ENCODE data around the gene TSPAN10.

Gene TSPAN10

DNA sequence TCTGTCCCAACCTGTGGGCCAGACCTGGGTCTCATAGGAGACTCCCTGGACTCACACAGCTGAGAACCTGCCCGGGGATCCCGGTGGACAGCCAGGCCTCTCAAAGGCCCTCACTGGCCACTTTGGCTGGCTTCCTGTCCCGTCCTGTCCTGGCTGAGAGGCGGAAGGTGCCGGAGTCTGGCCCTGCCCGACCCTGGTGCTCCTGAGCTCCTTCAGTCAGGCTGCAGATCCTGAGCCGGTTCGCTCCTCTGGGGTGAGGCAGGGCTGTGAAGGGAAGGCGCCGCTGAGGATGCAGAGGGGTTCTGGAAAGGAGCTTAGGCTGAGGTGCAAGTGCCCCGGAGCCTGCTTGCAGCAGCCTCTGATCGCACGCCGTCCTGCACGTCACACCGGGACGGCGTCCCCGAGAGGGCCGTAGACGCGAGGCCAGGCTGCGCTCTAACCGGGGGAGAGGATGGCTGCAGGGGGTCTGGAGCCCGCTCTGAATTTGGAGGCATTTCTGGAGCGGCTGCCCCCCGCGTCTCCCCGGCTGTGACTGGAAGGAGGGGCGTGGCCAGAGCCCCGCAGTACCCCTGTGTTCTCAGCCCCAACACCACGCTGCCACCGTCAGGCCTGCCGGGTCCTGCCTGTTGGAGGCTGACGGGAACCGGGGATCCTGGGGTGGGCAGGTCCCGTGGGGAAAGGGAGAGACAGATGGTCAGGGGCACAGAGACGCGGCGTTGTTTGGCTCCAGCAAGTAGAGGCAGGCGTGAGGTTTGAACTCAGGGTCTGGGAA lies 51.0 kb downstream of the TSPAN10 start:
- no peak for DNase-seq (ENCODE audit: low read depth in 2 of 2)

DNA sequence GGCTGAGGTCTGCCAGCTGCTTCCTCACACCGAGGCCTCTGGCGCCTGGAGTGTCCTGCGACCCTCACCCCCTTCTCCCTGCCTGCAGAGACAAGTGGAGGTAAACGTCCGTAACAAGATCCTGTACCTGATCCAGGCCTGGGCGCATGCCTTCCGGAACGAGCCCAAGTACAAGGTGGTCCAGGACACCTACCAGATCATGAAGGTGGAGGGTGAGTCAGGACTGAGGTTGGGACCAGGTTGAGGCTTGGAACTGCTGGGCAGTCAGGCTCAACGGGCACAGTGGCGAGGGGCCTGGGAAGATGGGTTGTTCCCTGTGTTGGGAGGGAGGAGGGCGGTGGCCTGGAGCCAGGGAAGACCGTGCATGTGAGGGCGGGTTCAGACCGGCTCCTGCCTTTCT lies 51.6 kb downstream of the TSPAN10 start:
- DNase-seq (ENCODE audit: low read depth in 2 of 2): no peak

DNA sequence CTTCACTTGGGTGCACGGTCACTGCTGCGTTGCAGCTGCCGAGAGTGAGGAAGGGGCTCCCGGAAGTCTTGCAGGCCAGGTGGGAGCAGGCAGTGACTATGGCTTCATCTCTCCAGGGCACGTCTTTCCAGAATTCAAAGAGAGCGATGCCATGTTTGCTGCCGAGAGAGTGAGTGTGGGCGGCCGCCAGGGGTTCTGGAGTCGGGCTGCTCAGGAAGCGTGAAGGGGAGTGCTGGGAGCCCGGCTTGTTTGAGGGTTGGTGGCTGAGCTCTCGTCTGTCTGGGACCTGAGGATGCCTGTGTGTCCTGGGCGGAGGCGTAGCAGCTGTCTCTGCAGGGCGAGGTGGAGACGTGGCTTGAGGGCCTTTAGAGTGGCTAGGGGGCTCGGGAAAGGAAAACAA lies 53.1 kb downstream of the TSPAN10 start:
- DNase-seq (ENCODE audit: low read depth in 2 of 2): no peak

DNA sequence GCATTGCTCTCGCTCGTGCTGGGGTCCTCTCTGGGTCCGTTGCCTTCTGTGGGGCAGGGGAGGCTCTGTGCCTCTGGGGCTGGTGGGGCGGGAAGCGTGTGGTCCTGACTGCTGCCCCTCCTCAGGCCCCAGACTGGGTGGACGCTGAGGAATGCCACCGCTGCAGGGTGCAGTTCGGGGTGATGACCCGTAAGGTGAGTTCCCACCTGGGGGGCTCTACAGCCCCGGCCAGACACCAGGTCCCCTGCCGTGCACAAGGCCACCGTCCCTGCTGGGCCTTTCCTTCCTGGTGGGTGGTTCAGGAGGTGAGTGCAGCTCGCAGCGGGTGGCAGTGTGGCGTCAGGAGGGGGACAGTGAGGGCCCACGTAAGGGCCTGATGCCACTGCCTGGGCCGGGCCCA lies 53.6 kb downstream of the TSPAN10 start:
- no peak for DNase-seq (ENCODE audit: low read depth in 2 of 2)

DNA sequence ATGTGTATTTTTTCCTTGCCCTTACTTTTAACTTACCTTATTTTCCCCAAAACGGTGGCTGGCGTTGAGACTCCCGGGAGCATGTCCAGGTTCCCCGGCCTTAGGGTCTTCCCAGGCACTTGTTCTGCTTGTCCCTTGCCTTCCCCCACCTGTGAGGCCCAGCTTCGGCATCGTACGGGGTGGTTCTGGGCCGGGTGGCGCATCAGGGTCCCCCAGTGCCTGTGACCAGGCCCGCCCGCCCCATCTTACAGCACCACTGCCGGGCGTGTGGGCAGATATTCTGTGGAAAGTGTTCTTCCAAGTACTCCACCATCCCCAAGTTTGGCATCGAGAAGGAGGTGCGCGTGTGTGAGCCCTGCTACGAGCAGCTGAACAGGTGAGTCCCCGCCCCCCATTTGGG lies 54.2 kb downstream of the TSPAN10 start:
- DNase-seq (ENCODE audit: low read depth in 2 of 2): no peak

DNA sequence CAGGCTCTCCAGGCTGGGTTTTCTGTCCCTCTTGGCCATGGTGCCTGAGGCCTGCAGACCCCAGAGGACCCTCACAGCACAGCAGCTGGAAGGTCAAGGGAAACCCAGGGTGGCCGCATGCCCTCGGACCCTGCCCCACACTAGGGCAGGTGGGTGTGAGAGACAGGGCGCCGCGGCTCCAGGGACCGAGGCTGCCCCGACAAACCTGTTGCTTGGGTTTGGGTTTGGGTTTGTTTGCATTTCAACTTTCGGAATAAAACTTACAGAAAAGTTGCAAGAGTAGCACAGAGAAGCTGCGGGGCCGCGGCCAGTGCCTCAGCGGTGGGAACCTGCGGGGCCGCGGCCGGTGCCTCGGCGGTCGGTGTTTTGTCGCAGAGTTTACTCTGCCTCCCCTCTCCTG lies 54.6 kb downstream of the TSPAN10 start:
- no peak for DNase-seq (ENCODE audit: low read depth in 2 of 2)

DNA sequence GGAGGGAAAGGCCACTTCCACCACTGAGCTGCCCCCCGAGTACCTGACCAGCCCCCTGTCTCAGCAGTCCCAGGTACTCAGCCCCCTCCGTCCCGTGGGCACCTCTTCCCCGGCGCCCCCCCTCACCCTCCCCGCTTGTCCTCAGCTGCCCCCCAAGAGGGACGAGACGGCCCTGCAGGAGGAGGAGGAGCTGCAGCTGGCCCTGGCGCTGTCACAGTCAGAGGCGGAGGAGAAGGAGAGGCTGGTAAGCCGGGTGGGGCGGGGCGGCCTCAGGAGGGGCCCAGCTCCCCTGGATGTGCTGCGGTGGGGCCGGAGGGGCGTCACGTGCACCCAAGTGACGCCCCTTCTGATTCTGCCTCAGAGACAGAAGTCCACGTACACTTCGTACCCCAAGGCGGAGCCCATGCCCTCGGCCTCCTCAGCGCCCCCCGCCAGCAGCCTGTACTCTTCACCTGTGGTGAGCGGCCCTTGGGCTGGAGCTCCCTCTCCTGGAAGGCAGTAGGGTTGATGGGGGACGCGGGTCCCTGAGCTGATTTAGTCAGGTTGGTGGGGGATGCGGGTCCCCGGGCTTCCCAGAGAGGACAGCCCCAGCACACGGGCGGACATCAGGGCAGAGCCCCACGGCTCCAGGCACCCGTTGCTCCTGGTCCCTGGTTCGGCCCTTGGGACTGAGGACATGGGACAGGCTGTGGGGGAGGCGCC lies 56.7 kb downstream of the TSPAN10 start:
- no peak for DNase-seq (ENCODE audit: low read depth in 2 of 2)

DNA sequence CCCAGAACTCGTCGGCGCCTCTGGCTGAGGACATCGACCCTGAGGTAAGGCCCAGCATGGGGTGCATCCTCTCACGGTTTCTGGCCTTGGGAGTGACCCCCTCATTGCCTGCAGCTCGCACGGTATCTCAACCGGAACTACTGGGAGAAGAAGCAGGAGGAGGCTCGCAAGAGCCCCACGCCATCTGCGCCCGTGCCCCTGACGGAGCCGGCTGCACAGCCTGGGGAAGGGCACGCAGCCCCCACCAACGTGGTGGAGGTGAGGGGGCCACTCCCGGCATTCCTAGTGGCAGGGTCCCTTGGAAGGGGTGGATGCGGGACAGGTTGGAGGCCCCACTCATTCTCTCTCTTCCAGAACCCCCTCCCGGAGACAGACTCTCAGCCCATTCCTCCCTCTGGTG lies 57.8 kb downstream of the TSPAN10 start:
- DNase-seq (ENCODE audit: low read depth in 2 of 2): no peak

DNA sequence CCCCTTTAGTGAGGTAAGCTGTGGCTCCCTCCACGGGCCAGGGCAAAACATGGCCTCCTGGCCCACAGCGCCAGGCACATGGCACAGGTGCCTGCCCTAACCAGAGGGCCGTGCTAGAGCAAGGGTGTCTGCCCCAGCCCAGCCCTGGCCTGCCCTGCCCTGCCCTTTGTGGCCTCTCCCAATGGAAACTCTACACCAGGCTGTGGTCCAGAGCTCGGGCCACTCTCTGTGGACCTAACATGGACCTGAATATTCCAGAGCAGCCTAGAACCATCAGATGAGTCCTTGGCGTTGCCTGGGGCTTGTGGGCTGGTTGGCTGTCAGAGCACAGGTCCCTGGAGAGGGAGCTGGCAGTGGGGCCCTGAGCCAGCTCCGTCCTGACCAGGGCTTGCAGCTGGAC lies 58.2 kb downstream of the TSPAN10 start:
- no peak for DNase-seq (ENCODE audit: low read depth in 2 of 2)

DNA sequence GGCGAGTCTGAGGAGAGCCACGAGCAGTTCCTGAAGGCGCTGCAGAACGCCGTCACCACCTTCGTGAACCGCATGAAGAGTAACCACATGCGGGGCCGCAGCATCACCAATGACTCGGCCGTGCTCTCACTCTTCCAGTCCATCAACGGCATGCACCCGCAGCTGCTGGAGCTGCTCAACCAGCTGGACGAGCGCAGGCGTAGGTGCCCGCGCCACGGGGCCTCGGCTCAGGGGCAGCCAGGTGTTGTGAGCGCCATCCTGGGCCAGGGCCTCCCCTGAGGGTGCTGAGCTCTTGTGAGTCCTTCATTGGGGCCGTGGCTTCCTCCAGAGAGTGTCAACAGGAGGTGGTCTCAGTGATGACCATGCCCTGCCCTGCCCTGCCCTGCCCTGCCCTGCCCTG lies 58.8 kb downstream of the TSPAN10 start:
- no peak for DNase-seq (ENCODE audit: low read depth in 2 of 2)

DNA sequence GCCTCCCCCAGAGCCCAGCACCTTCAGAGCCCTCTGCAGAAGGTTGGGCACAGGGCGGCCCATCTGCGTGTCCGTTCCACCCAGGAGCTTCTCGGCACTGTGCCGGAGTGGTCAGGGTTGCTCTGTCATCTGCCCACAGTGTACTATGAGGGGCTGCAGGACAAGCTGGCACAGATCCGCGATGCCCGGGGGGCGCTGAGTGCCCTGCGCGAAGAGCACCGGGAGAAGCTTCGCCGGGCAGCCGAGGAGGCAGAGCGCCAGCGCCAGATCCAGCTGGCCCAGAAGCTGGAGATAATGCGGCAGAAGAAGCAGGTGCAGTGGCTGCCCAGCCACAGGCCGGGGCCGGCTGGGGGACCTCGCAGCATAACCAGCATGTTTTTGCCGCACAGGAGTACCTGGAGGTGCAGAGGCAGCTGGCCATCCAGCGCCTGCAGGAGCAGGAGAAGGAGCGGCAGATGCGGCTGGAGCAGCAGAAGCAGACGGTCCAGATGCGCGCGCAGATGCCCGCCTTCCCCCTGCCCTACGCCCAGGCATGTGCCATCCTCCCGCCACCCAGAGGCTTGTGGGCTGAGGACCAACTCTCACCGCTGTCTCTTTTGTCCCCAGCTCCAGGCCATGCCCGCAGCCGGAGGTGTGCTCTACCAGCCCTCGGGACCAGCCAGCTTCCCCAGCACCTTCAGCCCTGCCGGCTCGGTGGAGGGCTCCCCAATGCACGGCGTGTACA lies 59.4 kb downstream of the TSPAN10 start:
- DNase-seq (ENCODE audit: low read depth in 2 of 2): no peak

DNA sequence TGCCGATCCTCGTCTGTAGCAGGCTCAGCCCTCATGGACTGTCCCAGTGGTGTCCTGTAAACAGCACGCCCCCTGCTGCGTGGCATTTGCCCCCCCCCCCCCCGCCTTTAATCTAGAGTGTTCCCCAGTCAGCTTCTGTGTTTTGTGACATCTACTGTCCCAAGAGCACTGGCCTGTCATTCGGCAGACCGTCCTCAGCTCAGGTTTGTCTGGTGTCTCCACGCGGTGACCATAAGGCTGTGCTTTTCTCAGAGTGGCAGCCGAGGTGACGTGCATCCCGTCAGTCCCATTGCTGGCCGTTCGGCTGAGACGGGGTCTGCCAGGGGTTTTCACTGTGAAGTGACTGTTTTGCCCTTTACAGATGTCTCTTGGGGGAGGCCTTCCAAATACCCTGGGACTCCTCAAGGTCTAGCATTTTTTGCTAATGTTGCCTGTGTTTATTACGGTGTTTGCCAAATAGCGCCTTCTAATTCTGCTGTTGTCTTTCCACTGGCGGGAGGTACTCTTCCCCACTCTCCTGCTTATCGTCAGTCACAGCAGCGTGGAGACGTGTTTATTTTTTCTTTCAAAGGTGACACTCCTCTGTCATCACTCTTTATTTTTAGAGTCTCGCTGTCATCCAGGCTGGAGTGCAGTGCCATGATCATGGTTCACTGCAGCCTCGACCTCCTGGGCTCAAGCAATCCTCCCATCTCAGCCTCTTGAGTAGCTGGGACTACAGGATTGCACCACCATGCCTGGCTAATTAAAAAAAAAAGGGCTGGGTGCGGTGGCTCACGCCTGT lies 60.5 kb downstream of the TSPAN10 start:
- DNase-seq (ENCODE audit: low read depth in 2 of 2): no peak
